ACC112 (cell line): ENCODE results near the gene GDF7.

ENCODE experiments used
- H2AFZ ChIP-seq: fragments of 200-600 bp; sonication (generic); one replicate; pipeline ENCODE4 v1.6.0; 2017; ENCODE audit warnings: antibody characterized with exemption, low read length; ENCODE audit not compliant: unreplicated experiment
- H3K27ac ChIP-seq: fragments of 200-600 bp; sonication (generic); 2 replicates; pipeline ENCODE4 v1.5.1; 2014; ENCODE audit warnings: low read depth, mild to moderate bottlenecking, antibody characterized with exemption, low read length, moderate library complexity
- H3K27me3 ChIP-seq: fragments of 200-600 bp; sonication (generic); 2 replicates; pipeline ENCODE4 v1.6.1; 2014; ENCODE audit warnings: mild to moderate bottlenecking, antibody characterized with exemption, low read length, moderate library complexity, mixed read lengths; ENCODE audit not compliant: insufficient read depth
- H3K36me3 ChIP-seq: fragments of 200-600 bp; sonication (generic); 2 replicates; pipeline ENCODE4 v1.6.1; 2016; ENCODE audit warnings: mild to moderate bottlenecking, antibody characterized with exemption, low read length, moderate library complexity, mixed read lengths; ENCODE audit not compliant: insufficient read depth
- H3K4me1 ChIP-seq: fragments of 200-600 bp; sonication (generic); one replicate; pipeline ENCODE4 v1.6.1; 2016; ENCODE audit warnings: low read length, mixed read lengths; ENCODE audit not compliant: insufficient read depth, unreplicated experiment, control insufficient read depth
- H3K4me3 ChIP-seq: fragments of 200-600 bp; sonication (generic); 2 replicates; pipeline ENCODE4 v1.5.1; 2014; ENCODE audit warnings: mild to moderate bottlenecking, low read depth, low read length
- H3K79me2 ChIP-seq: fragments of 200-600 bp; sonication (generic); one replicate; pipeline ENCODE4 v1.6.0; 2016; ENCODE audit warnings: low read length; ENCODE audit not compliant: control insufficient read depth, unreplicated experiment, insufficient read depth

The GDF7 gene

GRCh38 chr2:20691076-20691734 lies 24.3 kb downstream of the GDF7 start:
- no peak overlapping the region for H2AFZ ChIP-seq
- H3K27me3 ChIP-seq, result no peaks in the 10 kb centered on the region
- no peak overlapping the region for H3K27ac ChIP-seq
- peaks cover 6% of the 10 kb centered on the region for H3K36me3 ChIP-seq
- H3K79me2 ChIP-seq, result no peaks in the 10 kb centered on the region
- H3K4me1 ChIP-seq, result no peaks in the 10 kb centered on the region
- H3K4me3 ChIP-seq, result no peak overlapping the region

GRCh38 chr2:20692081-20692480 lies 25.1 kb downstream of the GDF7 start:
- Histone ChIP-seq H2AFZ (no peak overlapping the region), H3K36me3 (peaks cover 2% of the 10 kb centered on the region; the same call in 1 of the 2 replicates), H3K4me1 (no peaks in the 10 kb centered on the region), H3K27me3 (no peaks in the 10 kb centered on the region), H3K27ac (no peak overlapping the region), H3K4me3 (no peak overlapping the region), H3K79me2 (no peaks in the 10 kb centered on the region)

- H3K27me3 ChIP-seq, result no peaks in the 10 kb centered on the region
- no peaks in the 10 kb centered on the region for H3K79me2 ChIP-seq
- no peaks in the 10 kb centered on the region for H3K4me1 ChIP-seq
- H2AFZ ChIP-seq, result no peak overlapping the region
- H3K27ac ChIP-seq, result no peak overlapping the region
- no peak overlapping the region for H3K4me3 ChIP-seq
- peaks cover 2% of the 10 kb centered on the region; the same call in 1 of the 2 replicates for H3K36me3 ChIP-seq
Observed at GRCh38 chr2:20693317-20693716, 26.4 kb downstream of the GDF7 start.

- no peaks in the 10 kb centered on the region for H3K27me3 ChIP-seq
- peaks cover 9% of the 10 kb centered on the region for H3K4me1 ChIP-seq
- no peaks in the 10 kb centered on the region for H3K36me3 ChIP-seq
- no peak overlapping the region for H2AFZ ChIP-seq
- no peak overlapping the region for H3K27ac ChIP-seq
- H3K4me3 ChIP-seq, result no peak overlapping the region
- H3K79me2 ChIP-seq, result no peaks in the 10 kb centered on the region
Observed at GRCh38 chr2:20696366-20696765, 29.4 kb downstream of the GDF7 start.

- Histone ChIP-seq H3K4me3 (no peak overlapping the region), H3K27ac (no peak overlapping the region), H2AFZ (no peak overlapping the region), H3K4me1 (peaks cover 9% of the 10 kb centered on the region), H3K79me2 (no peaks in the 10 kb centered on the region), H3K36me3 (no peaks in the 10 kb centered on the region), H3K27me3 (no peaks in the 10 kb centered on the region)
Observed at GRCh38 chr2:20697322-20697934, 30.5 kb downstream of the GDF7 start.

- Histone ChIP-seq H2AFZ (no peak overlapping the region), H3K4me1 (peaks cover 9% of the 10 kb centered on the region), H3K27ac (no peak overlapping the region), H3K79me2 (no peaks in the 10 kb centered on the region), H3K27me3 (no peaks in the 10 kb centered on the region), H3K36me3 (no peaks in the 10 kb centered on the region), H3K4me3 (no peak overlapping the region)
Observed at GRCh38 chr2:20698916-20699613, 32.1 kb downstream of the GDF7 start.

GRCh38 chr2:20702563-20702962 lies 35.6 kb downstream of the GDF7 start:
- no peaks in the 10 kb centered on the region for H3K36me3 ChIP-seq
- H3K4me1 ChIP-seq, result peaks cover 9% of the 10 kb centered on the region
- H3K27me3 ChIP-seq, result no peaks in the 10 kb centered on the region
- no peak overlapping the region for H2AFZ ChIP-seq
- peaks cover 5% of the 10 kb centered on the region for H3K79me2 ChIP-seq
- no peak overlapping the region for H3K27ac ChIP-seq
- no peak overlapping the region for H3K4me3 ChIP-seq

GRCh38 chr2:20704886-20705285 lies 37.9 kb downstream of the GDF7 start:
- Histone ChIP-seq H3K27ac (no peak overlapping the region), H3K4me1 (peaks cover under 1% of the 10 kb centered on the region), H3K4me3 (no peak overlapping the region), H3K27me3 (no peaks in the 10 kb centered on the region), H3K36me3 (no peaks in the 10 kb centered on the region), H3K79me2 (peaks cover 5% of the 10 kb centered on the region), H2AFZ (no peak overlapping the region)

- Histone ChIP-seq H3K27ac (no peak overlapping the region), H3K36me3 (no peaks in the 10 kb centered on the region), H3K4me1 (no peaks in the 10 kb centered on the region), H2AFZ (no peak overlapping the region), H3K4me3 (no peak overlapping the region), H3K27me3 (no peaks in the 10 kb centered on the region), H3K79me2 (peaks cover 5% of the 10 kb centered on the region)
Observed at GRCh38 chr2:20706217-20706616, 39.3 kb downstream of the GDF7 start.

GRCh38 chr2:20706786-20707185 lies 39.8 kb downstream of the GDF7 start:
- Histone ChIP-seq H3K36me3 (no peaks in the 10 kb centered on the region), H3K4me1 (no peaks in the 10 kb centered on the region), H2AFZ (no peak overlapping the region), H3K79me2 (peaks cover 5% of the 10 kb centered on the region), H3K27ac (no peak overlapping the region), H3K4me3 (no peak overlapping the region), H3K27me3 (no peaks in the 10 kb centered on the region)

- Histone ChIP-seq H3K27ac (no peak overlapping the region), H2AFZ (no peak overlapping the region), H3K27me3 (no peaks in the 10 kb centered on the region), H3K36me3 (no peaks in the 10 kb centered on the region), H3K4me1 (no peaks in the 10 kb centered on the region), H3K4me3 (no peak overlapping the region), H3K79me2 (peaks cover 5% of the 10 kb centered on the region)
Observed at GRCh38 chr2:20707601-20708000, 40.7 kb downstream of the GDF7 start.
